ENCODE data around the gene DUOX1. TPM values are rescaled to one million over a fixed set of nuclear protein-coding genes. Genes with fewer than 3 reads are reported as not detected.

Gene DUOX1
- total and polyA plus RNA-seq, 7 donors: under 0.01 to 1.7 (median 0.79) TPM; not detected in 3

DNA sequence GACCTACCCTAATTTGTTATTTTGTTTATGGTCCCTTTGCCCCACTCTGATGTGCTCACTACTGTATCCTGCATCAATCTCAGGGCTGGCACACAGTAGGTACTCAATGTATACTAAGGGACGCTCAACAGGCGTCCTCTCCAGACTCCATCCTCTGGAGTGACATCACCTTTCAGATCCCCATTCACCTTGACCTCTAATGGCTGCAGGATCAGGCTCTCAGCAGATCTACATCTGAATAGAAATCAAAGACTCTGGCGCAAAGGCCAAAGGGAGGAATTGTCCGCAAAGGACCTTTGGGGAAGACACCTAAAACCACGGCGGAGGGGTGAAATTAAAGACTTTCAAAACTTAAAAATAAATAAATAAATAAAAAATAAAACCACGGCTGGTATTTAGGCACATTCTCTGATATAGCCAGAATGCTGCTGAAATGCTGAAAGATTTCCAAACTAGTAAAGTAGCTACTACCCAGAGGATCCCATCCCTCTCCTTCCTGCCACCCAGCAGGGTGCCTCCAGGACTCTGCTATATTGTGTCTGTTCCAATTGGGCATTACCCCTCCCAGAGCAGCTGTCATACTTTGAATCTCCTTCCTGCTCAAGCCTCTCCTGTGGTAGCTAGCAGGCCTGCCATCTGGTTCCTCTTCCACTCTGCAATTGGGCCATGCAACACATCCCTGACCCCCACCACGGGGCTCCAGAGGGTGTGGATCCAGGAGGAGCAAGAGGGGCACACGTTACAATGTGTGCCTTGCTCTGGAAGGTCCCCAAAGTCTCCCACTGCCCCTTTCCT is 51.9 kb downstream of the DUOX1 start:
- Histone ChIP-seq H3K4me1 (peaks cover 0 to 26% (median 22%) of the 10 kb centered on the region in 4 donors), H3K36me3 (peaks cover 0 to 8% (median 0%) of the 10 kb centered on the region in 4 donors), H3K27me3 (no peaks in the 10 kb centered on the region), H3K9me3 (no peaks in the 10 kb centered on the region), H3K27ac (no peak overlapping the region), H3K4me3 (no peak overlapping the region)
- TF ChIP-seq, protein P1, sequence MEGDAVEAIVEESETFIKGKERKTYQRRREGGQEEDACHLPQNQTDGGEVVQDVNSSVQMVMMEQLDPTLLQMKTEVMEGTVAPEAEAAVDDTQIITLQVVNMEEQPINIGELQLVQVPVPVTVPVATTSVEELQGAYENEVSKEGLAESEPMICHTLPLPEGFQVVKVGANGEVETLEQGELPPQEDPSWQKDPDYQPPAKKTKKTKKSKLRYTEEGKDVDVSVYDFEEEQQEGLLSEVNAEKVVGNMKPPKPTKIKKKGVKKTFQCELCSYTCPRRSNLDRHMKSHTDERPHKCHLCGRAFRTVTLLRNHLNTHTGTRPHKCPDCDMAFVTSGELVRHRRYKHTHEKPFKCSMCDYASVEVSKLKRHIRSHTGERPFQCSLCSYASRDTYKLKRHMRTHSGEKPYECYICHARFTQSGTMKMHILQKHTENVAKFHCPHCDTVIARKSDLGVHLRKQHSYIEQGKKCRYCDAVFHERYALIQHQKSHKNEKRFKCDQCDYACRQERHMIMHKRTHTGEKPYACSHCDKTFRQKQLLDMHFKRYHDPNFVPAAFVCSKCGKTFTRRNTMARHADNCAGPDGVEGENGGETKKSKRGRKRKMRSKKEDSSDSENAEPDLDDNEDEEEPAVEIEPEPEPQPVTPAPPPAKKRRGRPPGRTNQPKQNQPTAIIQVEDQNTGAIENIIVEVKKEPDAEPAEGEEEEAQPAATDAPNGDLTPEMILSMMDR (IDR thresholded peaks at IDR 0.05): no peak
- TF ChIP-seq POLR2A (IDR thresholded peaks at IDR 0.05) (no peak), POLR2AphosphoS5 (IDR thresholded peaks at IDR 0.05) (no peak), EP300 (IDR thresholded peaks at IDR 0.05) (no peak)
- no peak for DNase-seq
- 72 to 77% methylated on average over 9 of the region's 9 CpGs for WGBS, 2 donors
- intact Hi-C loops (cut with DNase I): loop anchor here (10.0 kb wide), 1 partner anchor 467 kb away; the partner anchor contains the start of genes B2M and PATL2

DNA sequence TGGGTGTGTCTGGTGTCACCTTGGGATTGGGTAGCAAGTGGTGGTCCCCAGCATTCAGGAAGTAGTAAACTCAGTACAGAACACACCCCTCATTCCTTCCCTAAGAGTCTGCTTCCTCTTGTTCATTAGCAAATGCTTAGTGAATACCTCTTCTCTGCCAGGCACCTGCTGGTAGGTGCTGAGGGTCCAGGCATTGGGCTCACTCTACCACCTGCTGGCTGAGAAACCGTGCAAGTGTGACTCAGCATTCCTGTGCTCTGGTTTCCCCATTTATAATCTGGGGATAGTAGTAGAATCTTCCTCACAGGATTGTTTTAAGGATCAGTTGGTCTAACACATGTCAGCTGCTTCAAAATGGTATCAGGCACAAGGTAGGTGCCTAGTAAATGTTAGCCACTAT is 53.2 kb downstream of the DUOX1 start:
- no peaks in the 10 kb centered on the region for H3K27me3 ChIP-seq
- H3K4me1 ChIP-seq: peaks cover 0 to 33% (median 26%) of the 10 kb centered on the region in 4 donors
- no peak overlapping the region for H3K27ac ChIP-seq
- peaks cover 0 to 2% (median 0%) of the 10 kb centered on the region in 4 donors for H3K36me3 ChIP-seq
- TF ChIP-seq, protein P1 (IDR thresholded peaks at IDR 0.05): no peak
- TF ChIP-seq POLR2A (IDR thresholded peaks at IDR 0.05) (no peak), POLR2AphosphoS5 (IDR thresholded peaks at IDR 0.05) (no peak), EP300 (IDR thresholded peaks at IDR 0.05) (no peak)
- 12% methylated on average over 1 of the region's 1 CpG for WGBS, 2 donors
- no peaks in the 10 kb centered on the region for H3K9me3 ChIP-seq
- no peak for DNase-seq
- intact Hi-C loops (cut with DNase I): loop anchor here (10.0 kb wide), 1 partner anchor 468 kb away; the partner anchor contains the start of genes B2M and PATL2
- no peak overlapping the region for H3K4me3 ChIP-seq

DNA sequence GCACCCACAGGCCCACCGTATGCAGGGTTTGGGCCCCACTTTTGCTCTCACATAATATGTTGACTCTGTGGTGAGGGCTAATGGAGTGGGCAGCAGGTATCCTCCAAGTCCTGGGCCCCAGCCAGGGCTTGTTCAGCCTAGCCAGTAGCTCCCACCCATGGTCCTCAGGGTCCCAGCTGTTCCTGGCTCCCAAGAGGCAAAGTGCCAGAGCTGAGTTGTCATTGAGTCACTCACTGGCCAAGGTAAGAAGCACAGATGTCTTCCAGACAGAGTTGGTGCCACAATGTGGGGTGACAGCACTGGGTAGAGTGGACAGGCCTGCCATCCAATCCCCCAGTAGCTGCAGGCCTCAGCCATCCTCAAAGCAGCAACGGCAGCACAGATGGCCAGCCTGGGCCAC is 53.7 kb downstream of the DUOX1 start:
- Histone ChIP-seq H3K4me1 (peaks cover 0 to 38% (median 31%) of the 10 kb centered on the region in 4 donors), H3K27me3 (no peaks in the 10 kb centered on the region), H3K27ac (no peak overlapping the region), H3K4me3 (no peak overlapping the region), H3K9me3 (no peaks in the 10 kb centered on the region), H3K36me3 (no peaks in the 10 kb centered on the region)
- TF ChIP-seq POLR2AphosphoS5 (IDR thresholded peaks at IDR 0.05): no peak
- no peak for TF ChIP-seq EP300 (IDR thresholded peaks at IDR 0.05)
- TF ChIP-seq, protein P1 (IDR thresholded peaks at IDR 0.05): no peak
- no peak for TF ChIP-seq POLR2A (IDR thresholded peaks at IDR 0.05)
- intact Hi-C loops (cut with DNase I): loop anchor here (10.0 kb wide), 1 partner anchor 469 kb away; the partner anchor contains the start of genes B2M and PATL2
- 95% methylated on average over 2 of the region's 2 CpGs for WGBS, 2 donors
- no peak for DNase-seq

DNA sequence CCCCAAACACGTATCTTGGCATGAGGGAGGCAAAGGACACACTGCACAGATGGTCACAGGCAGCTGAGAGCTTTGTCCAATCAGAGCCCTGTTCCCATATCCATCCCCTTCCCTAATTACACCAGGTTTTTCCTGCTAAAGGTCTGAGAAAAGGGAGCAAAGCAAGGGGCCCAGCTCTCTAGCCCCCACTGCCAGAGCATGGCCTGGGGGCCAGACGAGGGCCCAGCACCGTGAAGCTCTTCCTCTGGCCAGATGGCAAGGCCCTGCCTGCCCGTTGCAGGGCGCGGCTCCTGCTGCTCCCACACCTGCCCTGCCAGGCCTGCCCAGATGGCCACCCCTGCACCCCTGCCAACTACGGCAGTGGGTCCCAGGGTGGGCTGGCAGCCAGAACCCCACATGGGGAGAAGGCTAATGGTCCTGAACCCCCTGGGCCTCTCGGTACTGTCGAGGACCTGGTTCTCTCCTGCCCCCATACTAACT is 54.8 kb downstream of the DUOX1 start:
- intact Hi-C loops (cut with DNase I): loop anchor here (10.0 kb wide), 1 partner anchor 470 kb away; the partner anchor contains the start of genes B2M and PATL2
- no peak for TF ChIP-seq POLR2AphosphoS5 (IDR thresholded peaks at IDR 0.05)
- TF ChIP-seq EP300 (IDR thresholded peaks at IDR 0.05): no peak
- TF ChIP-seq POLR2A (IDR thresholded peaks at IDR 0.05): no peak
- TF ChIP-seq, protein P1 (IDR thresholded peaks at IDR 0.05): no peak
- Histone ChIP-seq H3K4me1 (peaks cover 0 to 45% (median 35%) of the 10 kb centered on the region in 4 donors), H3K4me3 (no peak overlapping the region), H3K36me3 (no peaks in the 10 kb centered on the region), H3K27me3 (no peaks in the 10 kb centered on the region), H3K9me3 (no peaks in the 10 kb centered on the region), H3K27ac (peak overlapping the region in 3 of 4 donors; percentile 10 to 93 (median 89))
- no peak for DNase-seq
- 33 to 61% methylated on average over 9 of the region's 9 CpGs for WGBS, 2 donors

All from sigmoid colon (tissue), 7 donors.